Lower leg skin (tissue), 3 donors: ENCODE results near the gene GSTA1.

ENCODE experiments used
- CTCF ChIP-seq, 3 donors: fragments of 450-650 bp; IDR thresholded peaks; one replicate each; pipeline ENCODE4 v1.5.1; 2016; ENCODE audit warnings: antibody characterized with exemption in 3 of 3, mild to moderate bottlenecking in 3 of 3, moderate library complexity in 2 of 3
- POLR2A ChIP-seq, 2 donors: fragments of 450-650 bp; IDR thresholded peaks; one replicate each; pipeline ENCODE4 v1.6.1; 2016 to 2017; ENCODE audit warnings: antibody characterized with exemption in 2 of 2, mild to moderate bottlenecking in 1 of 2, moderate library complexity in 1 of 2

- TF ChIP-seq CTCF (IDR thresholded peaks at IDR 0.05): no peak
- no peak for TF ChIP-seq POLR2A (IDR thresholded peaks at IDR 0.05)
Measured at GRCh38 chr6:52815167-52816092, 11.8 kb upstream of the GSTA1 start.
